Transverse colon (tissue), 4 donors: Measurements from ENCODE around the gene EDN2. TPM values are rescaled to one million over a fixed set of nuclear protein-coding genes. Genes with fewer than 3 reads are reported as not detected.

ENCODE experiments used
- DNase-seq: peaks from one replicate; pipeline ENCODE4 v3.0.0-alpha.2; 2019
- H3K27ac ChIP-seq, 4 donors: fragments of 200-600 bp; sonication (generic); 2 replicates each; pipeline ENCODE4 v1.5.1; 2016 to 2018; ENCODE audit warnings: inconsistent platforms in 4 of 4
- H3K27me3 ChIP-seq: fragments of 200-600 bp; sonication (generic); 2 replicates; pipeline ENCODE4 v1.5.1; 2017; ENCODE audit warnings: inconsistent platforms
- H3K36me3 ChIP-seq, 4 donors: fragments of 200-600 bp; sonication (generic); 2 replicates each; pipeline ENCODE4 v1.5.1; 2017 to 2019; ENCODE audit warnings: inconsistent platforms in 4 of 4
- H3K4me1 ChIP-seq, 4 donors: fragments of 200-600 bp; sonication (generic); 2 replicates each; pipeline ENCODE4 v1.5.1; 2017 to 2020; ENCODE audit warnings: inconsistent platforms in 4 of 4
- H3K4me3 ChIP-seq, 4 donors: fragments of 200-600 bp; sonication (generic); 1 replicate in 1 of 4; 2 replicates in 3 of 4; pipeline versions ENCODE4 v1.5.1 to v1.6.1; 2017 to 2019; ENCODE audit warnings: inconsistent platforms in 4 of 4
- H3K9me3 ChIP-seq, 2 donors: fragments of 200-600 bp; sonication (generic); 2 replicates each; pipeline ENCODE4 v1.5.1; 2017 to 2019; ENCODE audit warnings: inconsistent platforms in 2 of 2
- CTCF ChIP-seq, 5 experiments: fragments of 200-600 bp in 3 of 5; fragments of 450-650 bp in 2 of 5; sonication (generic) in 3 of 5; IDR thresholded peaks; 1 replicate in 2 of 5; 2 replicates in 3 of 5; pipeline ENCODE4 v1.5.1; 2016 to 2017; ENCODE audit warnings: antibody characterized with exemption in 5 of 5, inconsistent platforms in 3 of 5, mild to moderate bottlenecking in 2 of 5, moderate library complexity in 1 of 5
- EP300 ChIP-seq: sonication (generic); formaldehyde crosslinking; IDR thresholded peaks from one replicate; pipeline ENCODE4 v1.6.1; 2017; ENCODE audit warnings: antibody characterized with exemption, low read depth
- POLR2A ChIP-seq: fragments of 450-650 bp; IDR thresholded peaks from one replicate; pipeline ENCODE4 v1.6.1; 2016; ENCODE audit warnings: antibody characterized with exemption, mild to moderate bottlenecking, moderate library complexity
- POLR2AphosphoS5 ChIP-seq, 3 donors: sonication (generic); formaldehyde crosslinking; IDR thresholded peaks; one replicate each; pipeline ENCODE4 v1.6.1; 2016; ENCODE audit warnings: antibody characterized with exemption in 3 of 3
- WGBS, 2 donors: methylation state at CpG; one replicate each; pipeline ENCODE4 v1.1.5; 2018; ENCODE audit warnings: low coverage in 1 of 2; 5-methylcytosine and 5-hydroxymethylcytosine counted together
- in situ Hi-C, 4 donors: fragments of 200-750 bp; cut with MboI; loops; one replicate each; pipeline versions ENCODE4 v1.15.0 to v1.15.1; 2017; ENCODE audit warnings: low sequenced_read_pairs in 3 of 4, low pct_ligation_motif_present in 1 of 4, low pct_unique_long_range_greater_than_20kb in 1 of 4
- intact Hi-C: fragments of 100-400 bp; cut with DNase I; formaldehyde crosslinking; loops from one replicate; pipeline ENCODE4 v1.15.1; 2023; ENCODE audit warnings: low total_unique reads
- total RNA-seq, 4 donors: library from RNA; depleted of rRNA; stranded (reverse); fragments of >200 nt; gene quantifications; one replicate each; pipeline ENCODE4 v1.1.0, GENCODE V29; 2016

EDN2 gene
- total RNA-seq, 4 donors from 2014 or later, result 3.8 to 15.7 (median 10.3) TPM

- Histone ChIP-seq H3K4me3 (no peak overlapping the region), H3K4me1 (peaks cover 49 to 67% (median 54%) of the 10 kb centered on the region in 4 donors), H3K9me3 (no peaks in the 10 kb centered on the region), H3K36me3 (no peaks in the 10 kb centered on the region), H3K27me3 (no peaks in the 10 kb centered on the region), H3K27ac (no peak overlapping the region)
- 80 to 89% methylated on average over 1 to 10 of the region's 10 CpGs for WGBS, 2 donors
- in situ Hi-C loops (no loop called here), intact Hi-C loops (no loop called here)
- TF ChIP-seq CTCF (IDR thresholded peaks at IDR 0.05) (no peak), POLR2A (no peak), EP300 (no peak), POLR2AphosphoS5 (IDR thresholded peaks at IDR 0.05) (no peak)
- DNase-seq, result no peak
Measured at GRCh38 chr1:41480204-41481108, 4.0 kb downstream of the EDN2 start.

GRCh38 chr1:41479808-41480160 lies 4.7 kb downstream of the EDN2 start:
- no peaks in the 10 kb centered on the region for H3K9me3 ChIP-seq
- TF ChIP-seq CTCF (IDR thresholded peaks at IDR 0.05), result no peak
- TF ChIP-seq POLR2AphosphoS5 (IDR thresholded peaks at IDR 0.05), result no peak
- no peak for TF ChIP-seq POLR2A
- TF ChIP-seq EP300, result no peak
- no peaks in the 10 kb centered on the region for H3K27me3 ChIP-seq
- peak overlapping the region in 1 of 4 donors; percentile 64 for H3K27ac ChIP-seq
- no peak overlapping the region for H3K4me3 ChIP-seq
- H3K36me3 ChIP-seq, result no peaks in the 10 kb centered on the region
- intact Hi-C loops, result no loop called here
- H3K4me1 ChIP-seq, result peaks cover 48 to 67% (median 54%) of the 10 kb centered on the region in 4 donors
- in situ Hi-C loops, result no loop called here
- no peak for DNase-seq
- WGBS, 2 donors, result 86% methylated on average over 3 of the region's 3 CpGs; no CpG with 5 or more reads in 1 of the 2 donors

GRCh38 chr1:41479000-41479807 lies 5.3 kb downstream of the EDN2 start:
- intact Hi-C loops, result no loop called here
- 68 to 96% methylated on average over 5 to 18 of the region's 19 CpGs for WGBS, 2 donors
- peaks cover 48 to 67% (median 53%) of the 10 kb centered on the region in 4 donors for H3K4me1 ChIP-seq

More at GRCh38 chr1:41479000-41479807, 5.3 kb downstream of the EDN2 start:
- Histone ChIP-seq H3K9me3 (no peaks in the 10 kb centered on the region), H3K27me3 (no peaks in the 10 kb centered on the region), H3K27ac (peak overlapping the region in 2 of 4 donors; percentile 15 to 64), H3K36me3 (no peaks in the 10 kb centered on the region), H3K4me3 (no peak overlapping the region)
- in situ Hi-C loops, result no loop called here
- DNase-seq, result no peak
- no peak for TF ChIP-seq EP300
- TF ChIP-seq POLR2AphosphoS5 (IDR thresholded peaks at IDR 0.05), result no peak
- TF ChIP-seq CTCF (IDR thresholded peaks at IDR 0.05), result no peak
- TF ChIP-seq POLR2A, result no peak
